Fibroblast of lung (primary cell): ENCODE results near the gene FAM222B.

Source experiments
- CTCF ChIP-seq, 2 donors: IDR thresholded peaks in 1 of 2; conservative IDR thresholded peaks in 1 of 2; 1 replicate in 1 of 2; 2 replicates in 1 of 2; pipeline ENCODE4 v1.5.1; 2011 to 2012; ENCODE audit warnings: low read length in 2 of 2, control low read depth in 1 of 2, inconsistent platforms in 1 of 2, low read depth in 1 of 2, mild to moderate bottlenecking in 1 of 2
- EZH2 ChIP-seq: IDR thresholded peaks from 2 replicates; pipeline ENCODE4 v1.5.1; 2012; ENCODE audit warnings: low read length, control low read depth, mild to moderate bottlenecking; ENCODE audit errors: missing control alignments

GRCh38 chr17:28812091-28812747 is 30.4 kb downstream of the FAM222B start:
- TF ChIP-seq CTCF (conservative IDR thresholded peaks at IDR 0.05 in 1 of 2, IDR thresholded peaks at IDR 0.05 in 1 of 2; ENCODE audit: low read depth in 1 of 2, low read length in 2 of 2) (no peak), EZH2 (no peak)
